Astrocyte of the hippocampus (primary cell): ENCODE data around the gene CDH26.
A peak's percentile ranks its signal among the peaks of the same experiment; 100 is the strongest.

Source experiments
- DNase-seq: peaks from one replicate; pipeline ENCODE4 v3.0.0; 2011; ENCODE audit warnings: low read depth, low spot score

The CDH26 gene

GRCh38 chr20:60043435-60043834 lies 85.2 kb downstream of the CDH26 start:
- DNase-seq = no peak

- peak; percentile 92 for DNase-seq
Measured at GRCh38 chr20:60046011-60046413, 87.8 kb downstream of the CDH26 start.

- DNase-seq = no peak
Measured at GRCh38 chr20:60046436-60046835, 88.2 kb downstream of the CDH26 start.

- DNase-seq = no peak
Measured at GRCh38 chr20:60046860-60047259, 88.6 kb downstream of the CDH26 start.

- no peak for DNase-seq
Measured at GRCh38 chr20:60048634-60049521, 90.7 kb downstream of the CDH26 start.

DNA sequence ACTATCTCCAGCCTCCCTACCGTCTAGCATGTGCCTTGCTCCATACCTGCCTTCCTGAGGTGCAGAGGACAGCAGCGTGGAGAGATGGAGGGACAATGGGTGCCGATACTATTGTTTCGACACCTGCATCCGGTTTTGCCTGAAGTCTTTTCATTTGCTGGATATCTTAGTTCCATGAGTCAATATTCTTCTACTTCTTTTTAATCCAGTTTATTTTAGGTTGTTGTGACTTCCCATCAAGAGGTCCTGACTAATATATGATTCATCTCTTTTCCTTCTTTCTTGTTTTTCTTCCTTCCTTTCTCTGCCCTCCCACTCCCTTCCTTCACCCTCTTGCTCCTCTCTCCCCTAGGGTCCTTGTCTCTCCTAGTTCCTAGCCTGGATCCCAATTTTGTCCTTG lies 91.4 kb downstream of the CDH26 start:
- DNase-seq = no peak

DNA sequence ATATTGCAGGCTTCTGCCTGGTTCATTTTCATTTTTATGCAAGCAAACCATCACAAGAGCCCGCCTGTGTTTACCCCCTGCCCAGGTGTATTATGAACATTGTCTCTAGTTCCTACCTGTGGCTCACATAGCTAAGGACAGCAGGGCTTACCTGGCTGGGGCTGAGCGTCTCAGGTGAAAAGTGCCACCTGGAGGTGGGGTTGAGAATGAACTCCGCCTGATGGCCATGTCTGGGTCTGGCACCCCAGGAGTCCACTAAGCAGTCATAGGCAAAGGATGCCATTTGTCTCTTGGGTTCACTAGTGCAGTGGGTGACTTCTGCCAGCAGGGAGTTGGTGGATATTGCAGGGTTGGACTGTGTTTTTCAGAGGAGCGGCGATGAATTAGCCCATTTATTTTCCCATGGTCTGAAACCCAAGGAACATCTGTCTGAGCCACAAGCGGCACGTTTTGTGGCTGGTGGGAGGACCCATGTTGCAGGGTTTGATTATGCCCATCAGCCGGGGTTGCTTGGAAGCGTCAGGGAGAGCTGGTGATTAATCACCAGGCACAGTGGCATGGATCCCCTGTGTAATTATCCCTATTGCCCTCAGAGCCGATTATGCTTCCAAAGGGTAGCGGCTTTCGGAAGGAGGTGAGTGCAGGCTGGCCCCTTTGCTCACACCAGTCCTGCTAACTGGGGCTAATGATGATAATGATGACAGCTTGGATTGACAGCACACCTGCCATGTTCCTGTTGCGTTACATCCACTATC lies 92.1 kb downstream of the CDH26 start:
- DNase-seq = no peak

DNA sequence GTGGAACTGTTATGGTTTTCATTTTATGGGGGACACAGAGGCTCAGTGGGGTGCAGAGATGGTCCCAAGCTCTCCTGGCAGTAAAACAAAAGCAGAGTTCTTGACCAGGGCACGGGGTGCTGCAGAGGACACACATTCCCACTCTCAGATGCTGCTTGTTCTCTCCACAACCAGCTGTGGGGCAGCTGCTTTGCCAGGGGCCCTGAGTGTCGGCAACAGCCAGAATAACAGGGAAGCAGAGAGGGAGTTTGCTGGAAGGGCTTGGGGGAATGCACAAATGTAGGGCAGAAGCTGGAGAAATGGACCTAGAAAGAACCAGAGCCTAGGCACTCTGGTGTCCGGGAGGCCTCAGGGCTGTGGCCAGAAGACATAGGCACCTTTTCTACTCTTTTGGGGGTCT lies 93.7 kb downstream of the CDH26 start:
- no peak for DNase-seq

DNA sequence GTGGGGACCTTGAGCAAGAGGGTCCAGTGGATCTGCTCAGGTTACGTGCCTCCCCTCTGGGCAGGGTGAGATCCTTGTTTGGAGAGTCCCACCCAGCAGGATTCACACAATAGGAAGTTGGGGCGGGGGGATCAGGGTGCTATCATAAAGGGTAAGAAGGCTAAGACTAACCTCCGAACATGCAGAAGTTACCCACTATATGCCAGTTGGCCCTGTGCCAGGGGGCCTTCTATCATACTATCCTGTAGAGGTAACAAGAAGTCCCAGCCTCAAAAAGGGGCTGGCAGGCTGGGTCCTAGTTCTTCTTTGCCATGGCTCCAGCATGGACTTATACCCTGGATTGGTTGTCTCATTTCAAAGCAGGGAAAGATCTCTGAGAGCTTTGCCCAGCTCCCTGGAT lies 94.1 kb downstream of the CDH26 start:
- no peak for DNase-seq

DNA sequence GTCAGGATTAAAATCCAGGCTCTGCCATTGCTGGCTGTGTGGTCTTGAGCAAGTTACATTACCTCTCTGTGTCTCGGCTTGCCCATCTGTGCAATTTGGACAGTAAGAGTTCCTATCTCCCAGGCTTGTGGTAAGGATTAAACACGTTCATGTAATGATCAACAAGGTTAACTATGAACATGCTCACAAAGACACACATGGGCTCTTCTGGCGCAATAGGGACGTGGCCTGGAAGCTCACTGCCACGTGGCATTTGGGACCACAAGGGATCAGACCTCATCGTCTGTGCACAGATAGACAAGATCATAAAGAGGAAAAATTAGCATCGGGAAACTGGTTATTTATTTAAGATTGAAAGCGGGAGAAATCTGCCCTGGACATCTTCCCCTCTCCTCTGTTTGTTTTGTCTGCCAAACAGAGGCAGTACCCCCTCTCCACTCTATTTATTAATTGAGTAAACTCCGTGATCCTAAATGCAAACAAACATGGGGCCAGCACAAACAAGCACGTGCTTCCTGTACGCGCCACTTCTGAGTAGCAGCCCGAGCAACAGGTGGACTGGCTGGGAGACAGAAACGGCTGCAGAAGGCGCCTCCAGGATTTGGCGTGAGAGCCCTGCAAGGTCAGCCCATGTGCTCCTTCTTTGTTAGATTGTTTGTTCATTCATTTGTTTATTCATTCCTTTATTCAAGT lies 95.0 kb downstream of the CDH26 start:
- no peak for DNase-seq

- DNase-seq = no peak
Measured at GRCh38 chr20:60053818-60054190, 95.6 kb downstream of the CDH26 start.

DNA sequence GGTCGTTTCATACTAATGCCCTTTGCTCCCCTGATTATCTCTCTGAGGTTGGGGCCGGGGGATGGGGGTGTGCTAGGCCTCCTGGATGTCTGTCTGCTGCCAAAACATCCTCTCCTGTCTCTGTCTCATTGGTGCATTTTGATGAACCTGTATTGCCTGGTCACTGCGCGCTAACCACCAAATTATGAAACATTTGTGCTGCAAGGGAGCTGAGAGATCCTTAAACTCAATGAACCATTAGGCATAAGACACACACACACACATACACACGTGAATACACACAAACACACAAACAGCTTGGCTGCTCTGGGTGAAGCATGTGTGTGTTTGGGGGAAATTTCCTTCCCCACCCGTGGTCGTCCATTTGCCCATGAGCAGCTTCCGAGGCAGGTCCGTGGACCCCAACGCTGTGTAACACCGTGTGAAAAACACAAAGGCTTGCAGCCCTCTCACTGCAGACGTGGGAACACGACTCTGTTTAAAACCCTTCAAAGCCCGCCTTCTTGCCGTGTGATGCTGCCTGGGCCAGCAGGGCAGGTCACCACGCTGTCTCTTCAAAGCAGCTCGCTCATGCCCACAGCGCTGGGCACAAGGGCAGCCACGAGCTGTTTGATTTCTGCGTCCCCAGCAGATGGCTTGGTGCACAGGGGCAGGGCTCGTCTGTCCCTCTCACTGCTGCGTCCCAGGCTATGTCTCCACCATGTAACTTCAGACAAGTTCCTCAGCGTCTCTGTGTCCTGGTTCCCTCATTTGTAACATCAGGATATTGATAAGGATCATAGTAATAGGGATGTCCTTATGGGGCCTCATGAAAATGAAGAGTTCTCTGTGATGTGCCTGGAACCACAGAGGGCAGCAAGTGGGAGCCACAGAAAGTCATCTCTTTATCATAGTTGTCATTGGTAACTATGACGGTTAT lies 96.8 kb downstream of the CDH26 start:
- no peak for DNase-seq

DNA sequence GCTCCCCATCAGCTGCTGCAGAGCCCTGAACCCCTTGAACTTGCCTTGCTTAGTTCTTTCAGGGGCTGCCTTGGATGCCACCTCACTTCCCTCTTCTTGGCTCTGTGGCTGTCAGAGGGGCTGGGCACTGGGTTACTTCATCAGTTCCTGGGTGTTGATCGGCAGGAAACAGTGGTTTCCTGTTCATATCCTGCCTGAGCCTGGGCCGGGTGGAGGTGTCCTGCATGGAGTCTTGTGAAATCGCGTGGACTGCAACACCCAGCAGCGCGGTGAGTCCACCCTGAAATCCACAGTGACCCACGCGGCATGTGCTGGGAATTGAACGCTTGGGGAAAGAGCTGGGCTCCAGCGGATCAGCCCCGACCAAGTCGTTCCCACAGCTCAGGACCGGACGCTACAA lies 97.5 kb downstream of the CDH26 start:
- DNase-seq = no peak

- DNase-seq = no peak
Measured at GRCh38 chr20:60056407-60057122, 98.3 kb downstream of the CDH26 start.

DNA sequence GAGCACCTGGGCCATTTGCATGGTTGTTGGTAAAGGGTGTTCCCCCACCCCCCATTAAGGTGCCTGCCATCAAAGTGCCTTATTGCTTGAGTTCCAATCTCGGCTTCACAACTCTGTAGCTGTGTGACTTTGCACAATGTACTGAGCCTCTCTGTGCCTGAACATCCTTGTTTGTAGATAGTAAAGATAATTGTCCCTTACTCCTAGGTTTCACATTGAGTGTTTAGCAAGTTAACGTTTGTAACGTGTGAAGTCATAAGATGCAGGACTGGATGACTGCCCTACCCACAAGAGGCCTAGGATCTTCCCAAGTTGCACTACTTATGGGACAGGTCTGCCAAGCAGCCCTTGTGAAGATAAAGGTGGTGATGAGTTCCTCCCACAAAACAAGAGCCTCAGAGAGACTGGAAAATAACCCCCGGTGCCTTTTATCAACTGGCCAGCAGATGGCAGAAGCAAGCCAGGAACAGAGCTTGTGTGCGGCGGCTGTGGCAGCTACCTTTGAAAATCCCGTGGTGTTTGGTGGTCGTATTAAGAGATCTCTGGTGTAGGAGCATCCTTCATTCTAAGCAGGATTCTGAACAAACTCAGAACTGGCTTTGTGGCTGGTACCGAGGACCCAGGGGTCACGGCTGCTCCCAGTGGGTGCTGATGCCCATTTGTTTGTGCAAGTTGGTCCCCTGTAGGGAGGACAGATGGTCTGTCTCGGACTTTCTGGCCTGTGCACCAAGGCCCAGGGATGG lies 99.1 kb downstream of the CDH26 start:
- peak; percentile 81 for DNase-seq

- DNase-seq = peak; percentile 54
Measured at GRCh38 chr20:60057866-60058807, 99.9 kb downstream of the CDH26 start.

- no peak for DNase-seq
Measured at GRCh38 chr20:60058879-60059278, 100.7 kb downstream of the CDH26 start.

DNA sequence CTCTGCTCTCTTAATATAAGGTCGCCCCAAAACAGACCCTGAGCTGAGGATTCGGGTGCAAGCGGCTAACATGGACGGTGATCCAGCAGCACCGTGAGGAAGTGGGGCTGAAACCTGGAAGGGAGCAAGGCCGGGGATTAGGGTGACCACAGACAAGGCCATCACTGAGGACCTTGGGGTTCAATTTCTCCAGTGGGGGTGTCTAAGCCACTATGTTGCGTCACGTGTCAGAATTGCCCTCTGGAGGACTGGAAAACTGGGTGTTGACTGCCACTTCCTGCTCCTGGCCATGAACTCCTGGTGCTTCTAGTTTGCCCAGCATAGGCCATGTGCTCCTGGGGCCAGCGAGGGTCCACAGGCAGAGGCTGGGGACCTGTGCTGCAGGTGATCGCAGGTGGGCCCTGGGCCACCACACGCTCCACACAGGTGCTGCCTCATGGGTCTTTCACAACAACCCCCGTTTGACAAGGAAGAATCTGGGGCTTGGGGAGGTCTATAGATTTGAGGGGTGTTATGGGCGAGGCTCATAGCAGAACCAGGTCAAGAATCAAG lies 101.9 kb downstream of the CDH26 start:
- no peak for DNase-seq

GRCh38 chr20:60060593-60060992 lies 102.4 kb downstream of the CDH26 start:
- no peak for DNase-seq
